GM12878 (cell line): ENCODE measurements around the gene PRDM2. TPM values are rescaled to one million over a fixed set of nuclear protein-coding genes. Genes with fewer than 3 reads are reported as not detected.

ENCODE experiments used
- ATAC-seq: fragments of 200-7000 bp; cut with Tn5 transposase; 3 replicates; pipeline ENCODE4 v1.9.1; 2020; ENCODE audit warnings: mild to moderate bottlenecking, moderate library complexity
- BruUV-seq: library from RNA; stranded (reverse); fragments of 400-500 nt; replicated peaks from 2 replicates; lab custom pipeline; 2021; lab: Mats Ljungman, UMichigan
- CTCF ChIA-PET: fragments of 300-600 bp; sonication (Branson Sonifier 250); formaldehyde crosslinking; extraction: SDS; loops from one replicate; lab custom pipeline; 2021; ENCODE audit warnings: inconsistent platforms; lab: Yijun Ruan, JAX
- POLR2A ChIA-PET: fragments of 350-600 bp; formaldehyde crosslinking; extraction: SDS; loops from one replicate; lab custom pipeline; 2021; ENCODE audit warnings: inconsistent platforms; lab: Charles Lee
- RAD21 ChIA-PET: fragments of 300-600 bp; sonication (Branson Sonifier 250); formaldehyde crosslinking; loops from one replicate; lab custom pipeline; 2023; ENCODE audit warnings: antibody characterized with exemption; ENCODE audit not compliant: unreplicated experiment; lab: Charles Lee
- SMC1A ChIA-PET: fragments of 300-600 bp; sonication (Branson Sonifier 250); formaldehyde crosslinking; loops from one replicate; lab custom pipeline; 2023; ENCODE audit not compliant: unreplicated experiment, uncharacterized antibody; lab: Charles Lee
- DNase-seq: peaks from one replicate; pipeline ENCODE4 v3.0.0-alpha.2; 2011; ENCODE audit warnings: low read depth, low spot score
- FAIRE-seq: peaks from 3 replicates; lab custom pipeline; 2011; peaks lifted over from hg19 to GRCh38; lab: Jason Lieb, UNC
- H2AFZ ChIP-seq: 2 replicates; pipeline ENCODE4 v1.6.0; 2011; ENCODE audit warnings: low read depth, low read length, control low read depth; ENCODE audit not compliant: control insufficient read depth
- H3K27ac ChIP-seq: 2 replicates; pipeline ENCODE4 v1.5.1; 2011; ENCODE audit warnings: control low read depth; ENCODE audit not compliant: control insufficient read depth, insufficient read depth
- H3K27me3 ChIP-seq, 2 experiments: replicated peaks in 1 of 2; 2 replicates each; pipeline versions ENCODE4 v1.6.0 to v1.6.1; 2011; ENCODE audit warnings: low read length in 1 of 2; ENCODE audit not compliant: control insufficient read depth in 2 of 2, insufficient read depth in 2 of 2
- H3K36me3 ChIP-seq, 2 experiments: 2 replicates each; pipeline ENCODE4 v1.5.1; 2011; ENCODE audit warnings: low read length in 1 of 2; ENCODE audit not compliant: control insufficient read depth in 2 of 2, insufficient read depth in 2 of 2
- H3K4me1 ChIP-seq: 2 replicates; pipeline ENCODE4 v1.6.1; 2011; ENCODE audit warnings: mild to moderate bottlenecking, low read length, moderate library complexity, mixed read lengths; ENCODE audit not compliant: control insufficient read depth, insufficient read depth
- H3K4me2 ChIP-seq: 2 replicates; pipeline ENCODE4 v1.6.0; 2011; ENCODE audit warnings: control low read depth; ENCODE audit not compliant: control insufficient read depth, insufficient read depth
- H3K4me3 ChIP-seq: fragments of 200-600 bp; sonication (generic); 2 replicates; pipeline ENCODE4 v1.5.1; 2016
- H3K79me2 ChIP-seq: 2 replicates; pipeline ENCODE4 v1.6.0; 2011; ENCODE audit warnings: low read length; ENCODE audit not compliant: control insufficient read depth, insufficient read depth
- H3K9ac ChIP-seq: 2 replicates; pipeline ENCODE4 v1.8.0; 2011; ENCODE audit warnings: low read length, control low read depth, mixed read lengths; ENCODE audit not compliant: control insufficient read depth, insufficient read depth
- H3K9me3 ChIP-seq: replicated peaks from 3 replicates; pipeline ENCODE4 v1.5.1; 2011; ENCODE audit warnings: mild to moderate bottlenecking, low read length; ENCODE audit not compliant: control insufficient read depth, insufficient read depth
- H4K20me1 ChIP-seq: 2 replicates; pipeline ENCODE4 v1.6.0; 2011; ENCODE audit not compliant: control insufficient read depth, insufficient read depth
- CBX3 ChIP-seq: fragments of 200-600 bp; sonication (generic); IDR thresholded peaks from 2 replicates; pipeline ENCODE4 v1.6.1; 2016; ENCODE audit warnings: low read depth, borderline replicate concordance
- CBX5 ChIP-seq: sonication (generic); IDR thresholded peaks from 2 replicates; pipeline ENCODE4 v1.6.1; 2016; ENCODE audit warnings: low read depth, moderate library complexity, mild to moderate bottlenecking, inconsistent platforms
- CEBPB ChIP-seq, 2 experiments: fragments of 150-350 bp in 1 of 2; IDR thresholded peaks; 2 replicates each; pipeline ENCODE4 v1.6.1; 2012 to 2014; ENCODE audit warnings: low read depth in 2 of 2, low read length in 2 of 2, borderline replicate concordance in 1 of 2, inconsistent platforms in 1 of 2
- CHD1 ChIP-seq: IDR thresholded peaks from 2 replicates; pipeline ENCODE4 v1.6.1; 2012; ENCODE audit warnings: low read depth, low read length, improper control_type of control experiment
- DPF2 ChIP-seq: fragments of 450-650 bp; IDR thresholded peaks from 2 replicates; pipeline ENCODE4 v1.6.1; 2017; ENCODE audit warnings: mild to moderate bottlenecking
- HCFC1 ChIP-seq: fragments of 150-350 bp; IDR thresholded peaks from 2 replicates; pipeline ENCODE4 v1.6.1; 2014; ENCODE audit warnings: low read length
- KAT2A ChIP-seq: conservative IDR thresholded peaks from 2 replicates; pipeline ENCODE4 v1.6.1; 2011; ENCODE audit warnings: low read depth, low read length; ENCODE audit not compliant: control insufficient read depth
- PAX5 ChIP-seq: IDR thresholded peaks from 2 replicates; pipeline ENCODE4 v1.6.1; 2011; ENCODE audit warnings: low read depth, low read length, borderline replicate concordance
- RB1 ChIP-seq: fragments of 450-650 bp; formaldehyde crosslinking; IDR thresholded peaks from 2 replicates; pipeline ENCODE4 v1.6.1; 2017; ENCODE audit warnings: mild to moderate bottlenecking, borderline replicate concordance
- RBBP5 ChIP-seq: fragments of 200-600 bp; sonication (generic); conservative IDR thresholded peaks from 2 replicates; pipeline ENCODE4 v1.6.1; 2016
- RCOR1 ChIP-seq: conservative IDR thresholded peaks from 2 replicates; pipeline ENCODE4 v1.6.1; 2012; ENCODE audit warnings: low read depth, low read length, improper control_type of control experiment
- SIX5 ChIP-seq: IDR thresholded peaks from 2 replicates; pipeline ENCODE4 v1.6.1; 2011; ENCODE audit warnings: mild to moderate bottlenecking, low read depth, low read length, moderate library complexity; ENCODE audit not compliant: severe bottlenecking
- TBL1XR1 ChIP-seq: IDR thresholded peaks from 2 replicates; pipeline ENCODE4 v1.6.1; 2012; ENCODE audit warnings: low read depth, low read length, improper control_type of control experiment
- TCF12 ChIP-seq: IDR thresholded peaks from 2 replicates; pipeline ENCODE4 v1.6.1; 2011; ENCODE audit warnings: low read depth, mild to moderate bottlenecking, low read length
- ZSCAN29 ChIP-seq: fragments of 450-650 bp; IDR thresholded peaks from 2 replicates; pipeline ENCODE4 v1.6.1; 2017; ENCODE audit warnings: mild to moderate bottlenecking, moderate library complexity
- WGBS: methylation state at CpG from one replicate; pipeline ENCODE4 v1.1.6; 2016; ENCODE audit warnings: low lambda C conversion rate; ENCODE audit not compliant: insufficient replicate concordance, insufficient coverage; ENCODE audit errors: missing lambda C conversion rate; 5-methylcytosine and 5-hydroxymethylcytosine counted together
- in situ Hi-C: fragments of 300-500 bp; cut with MboI; formaldehyde crosslinking; loops from 9 replicates; pipeline ENCODE4 v1.14.3; 2018; ENCODE audit warnings: mixed read lengths
- intact Hi-C: fragments of 100-400 bp; cut with micrococcal nuclease; formaldehyde crosslinking; loops from one replicate; pipeline ENCODE4 v1.14.2; 2022; ENCODE audit not compliant: unreplicated experiment
- polyA plus RNA-seq, 11 experiments: library from polyadenylated mRNA; depleted of rRNA in 4 of 11; unstranded in 6 of 11; stranded (reverse) in 5 of 11; fragments of >200 nt; fragmentation: Nextera tagmentation in 4 of 11; fragmentation: Illumina TruSeq in 1 of 11; extraction: Ambion mirVana in 4 of 11; extraction: Trizol in 1 of 11; gene quantifications; 1 replicate in 1 of 11; 2 replicates in 10 of 11; pipeline versions ENCODE4 v1.2.1 to v1.2.3, GENCODE V29; 2011 to 2016; ENCODE audit warnings: inconsistent platforms in 2 of 11, missing spikeins in 2 of 11, low read depth in 1 of 11
- total RNA-seq, 4 experiments: library from RNA; depleted of rRNA in 3 of 4; stranded (reverse); fragments of >200 nt in 3 of 4; fragmentation: Illumina TruSeq in 1 of 4; extraction: Trizol in 1 of 4; gene quantifications; 2 replicates each; pipeline versions ENCODE4 v1.2.1 to v1.2.3, GENCODE V29; 2013 to 2021
- TF ChIP-seq, protein P1 (sequence below): fragments of 450-650 bp; IDR thresholded peaks from 2 replicates; pipeline ENCODE4 v1.6.1; 2017; ENCODE audit warnings: mild to moderate bottlenecking, moderate library complexity

The PRDM2 gene
- total and polyA plus RNA-seq, 10 of the 15 experiments (the other 5 are each of a cell fraction or from before 2014, with no cell fraction given), result 8.4 to 45.1 (median 23.5) TPM

DNA sequence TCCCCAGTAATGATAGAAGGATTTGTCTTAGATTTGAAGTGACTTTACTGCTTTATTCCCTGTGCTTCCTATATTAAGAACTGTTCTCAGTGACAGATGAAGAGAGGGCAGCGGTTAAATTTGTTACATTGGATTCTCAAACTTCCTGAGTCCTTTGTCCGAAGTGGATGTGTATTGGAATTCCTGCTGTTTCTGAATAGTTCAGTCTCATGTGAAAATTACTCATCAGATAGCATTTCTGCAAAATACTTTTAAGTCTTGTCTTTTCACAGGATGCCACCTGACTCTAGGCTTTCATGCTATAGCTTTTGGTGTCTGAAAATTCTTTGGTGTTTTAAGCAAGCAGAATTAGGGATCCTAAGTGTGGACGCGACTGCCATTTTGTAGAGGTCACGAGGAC lies 83.6 kb downstream of the PRDM2 start:
- no peak overlapping the region for H2AFZ ChIP-seq
- H3K79me2 ChIP-seq, result peaks cover 32% of the 10 kb centered on the region
- in situ Hi-C loops (no loop called here), intact Hi-C loops (no loop called here)
- H3K9ac ChIP-seq, result no peak overlapping the region
- no peak for FAIRE-seq
- H4K20me1 ChIP-seq, result peaks cover 4% of the 10 kb centered on the region; the same call in 1 of the 2 replicates
- CTCF ChIA-PET, result interaction anchor here (1.0 to 1.8 kb wide), 4 partner anchors 8 to 26 kb away, joined by 3 to 5 read pairs (median 4); no protein-coding TSS in a partner anchor
- WGBS, result 77% methylated on average over 5 of the region's 5 CpGs
- H3K4me1 ChIP-seq, result no peaks in the 10 kb centered on the region
- H3K27ac ChIP-seq, result no peak overlapping the region
- ATAC-seq, result no peak
- no TSS peak for BruUV-seq
- no peak overlapping the region for H3K4me3 ChIP-seq
- no peak for TF ChIP-seq HCFC1
- TF ChIP-seq CEBPB (IDR thresholded peaks at IDR 0.05; ENCODE audit: borderline replicate concordance in 1 of 2, low read depth in 2 of 2, low read length in 2 of 2), result no peak
- TF ChIP-seq RBBP5, result no peak
- no peak for TF ChIP-seq ZSCAN29
- no peak for TF ChIP-seq DPF2
- TF ChIP-seq, protein P1, sequence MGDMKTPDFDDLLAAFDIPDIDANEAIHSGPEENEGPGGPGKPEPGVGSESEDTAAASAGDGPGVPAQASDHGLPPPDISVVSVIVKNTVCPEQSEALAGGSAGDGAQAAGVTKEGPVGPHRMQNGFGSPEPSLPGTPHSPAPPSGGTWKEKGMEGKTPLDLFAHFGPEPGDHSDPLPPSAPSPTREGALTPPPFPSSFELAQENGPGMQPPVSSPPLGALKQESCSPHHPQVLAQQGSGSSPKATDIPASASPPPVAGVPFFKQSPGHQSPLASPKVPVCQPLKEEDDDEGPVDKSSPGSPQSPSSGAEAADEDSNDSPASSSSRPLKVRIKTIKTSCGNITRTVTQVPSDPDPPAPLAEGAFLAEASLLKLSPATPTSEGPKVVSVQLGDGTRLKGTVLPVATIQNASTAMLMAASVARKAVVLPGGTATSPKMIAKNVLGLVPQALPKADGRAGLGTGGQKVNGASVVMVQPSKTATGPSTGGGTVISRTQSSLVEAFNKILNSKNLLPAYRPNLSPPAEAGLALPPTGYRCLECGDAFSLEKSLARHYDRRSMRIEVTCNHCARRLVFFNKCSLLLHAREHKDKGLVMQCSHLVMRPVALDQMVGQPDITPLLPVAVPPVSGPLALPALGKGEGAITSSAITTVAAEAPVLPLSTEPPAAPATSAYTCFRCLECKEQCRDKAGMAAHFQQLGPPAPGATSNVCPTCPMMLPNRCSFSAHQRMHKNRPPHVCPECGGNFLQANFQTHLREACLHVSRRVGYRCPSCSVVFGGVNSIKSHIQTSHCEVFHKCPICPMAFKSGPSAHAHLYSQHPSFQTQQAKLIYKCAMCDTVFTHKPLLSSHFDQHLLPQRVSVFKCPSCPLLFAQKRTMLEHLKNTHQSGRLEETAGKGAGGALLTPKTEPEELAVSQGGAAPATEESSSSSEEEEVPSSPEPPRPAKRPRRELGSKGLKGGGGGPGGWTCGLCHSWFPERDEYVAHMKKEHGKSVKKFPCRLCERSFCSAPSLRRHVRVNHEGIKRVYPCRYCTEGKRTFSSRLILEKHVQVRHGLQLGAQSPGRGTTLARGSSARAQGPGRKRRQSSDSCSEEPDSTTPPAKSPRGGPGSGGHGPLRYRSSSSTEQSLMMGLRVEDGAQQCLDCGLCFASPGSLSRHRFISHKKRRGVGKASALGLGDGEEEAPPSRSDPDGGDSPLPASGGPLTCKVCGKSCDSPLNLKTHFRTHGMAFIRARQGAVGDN, result no peak
- no peak for TF ChIP-seq CBX3
- TF ChIP-seq KAT2A, result no peak
- no peak for TF ChIP-seq SIX5
- no peak for TF ChIP-seq CBX5
- no peak for TF ChIP-seq CHD1
- TF ChIP-seq RB1, result no peak
- no peak for TF ChIP-seq TCF12
- TF ChIP-seq RCOR1, result no peak
- no peak for TF ChIP-seq TBL1XR1
- TF ChIP-seq PAX5, result no peak
- H3K36me3 ChIP-seq, result peaks cover 26 to 52% of the 10 kb centered on the region in 2 experiments
- H3K27me3 ChIP-seq, result no peaks in the 10 kb centered on the region
- H3K9me3 ChIP-seq, result no peaks in the 10 kb centered on the region
- POLR2A ChIA-PET, result interaction anchor here (0.5 to 2.2 kb wide), 4 partner anchors 11 to 1535 kb away, joined by 3 to 6 read pairs (median 4); no protein-coding TSS in a partner anchor
- no peak overlapping the region for H3K4me2 ChIP-seq
- DNase-seq, result no peak
- RAD21 ChIA-PET, result no interaction called here
- SMC1A ChIA-PET, result interaction anchor here (0.9 to 2.5 kb wide), 4 partner anchors 8 to 23 kb away, joined by 3 to 11 read pairs (median 4); no protein-coding TSS in a partner anchor
